Urinary bladder (tissue), 4 donors: ENCODE data around the gene SMC3. TPM values are rescaled to one million over a fixed set of nuclear protein-coding genes. Genes with fewer than 3 reads are reported as not detected.
"Not testable (repeated sequence)": the region's sequence is repeated elsewhere in the genome, so short reads cannot be mapped to it uniquely, and the experiment has no call there.

Experiments
- DNase-seq: peaks from one replicate; pipeline ENCODE4 v3.0.0-alpha.2; 2015; ENCODE audit errors: extremely low spot score
- H3K27ac ChIP-seq: one replicate; pipeline ENCODE4 v1.5.1; 2013; ENCODE audit warnings: low read depth, mild to moderate bottlenecking, moderate library complexity
- H3K36me3 ChIP-seq: one replicate; pipeline ENCODE4 v1.6.1; 2013; ENCODE audit warnings: mild to moderate bottlenecking, moderate library complexity; ENCODE audit not compliant: insufficient read depth
- H3K4me1 ChIP-seq: one replicate; pipeline ENCODE4 v1.6.1; 2013; ENCODE audit warnings: mild to moderate bottlenecking, moderate library complexity; ENCODE audit not compliant: insufficient read depth
- H3K4me3 ChIP-seq: one replicate; pipeline ENCODE4 v1.5.1; 2013; ENCODE audit warnings: low read depth, low read length
- WGBS: extraction: QIAGEN DNeasy Blood & Tissue Kit; methylation state at CpG from one replicate; pipeline ENCODE4 v1.1.7; 2013; 5-methylcytosine and 5-hydroxymethylcytosine counted together
- polyA plus RNA-seq: library from polyadenylated mRNA; stranded (reverse); fragments of 200-250 nt; gene quantifications from one replicate; pipeline ENCODE4 v1.2.3, GENCODE V29; 2013
- total RNA-seq: library from RNA; depleted of rRNA; stranded (reverse); fragments of >200 nt; gene quantifications from one replicate; pipeline ENCODE4 v1.2.3, GENCODE V29; 2014
- donor health status: healthy with polysubstance abuse.
- donor health status: healthy.

Gene SMC3
- total and polyA plus RNA-seq, 2 donors = 25.8 to 50.7 TPM

DNA sequence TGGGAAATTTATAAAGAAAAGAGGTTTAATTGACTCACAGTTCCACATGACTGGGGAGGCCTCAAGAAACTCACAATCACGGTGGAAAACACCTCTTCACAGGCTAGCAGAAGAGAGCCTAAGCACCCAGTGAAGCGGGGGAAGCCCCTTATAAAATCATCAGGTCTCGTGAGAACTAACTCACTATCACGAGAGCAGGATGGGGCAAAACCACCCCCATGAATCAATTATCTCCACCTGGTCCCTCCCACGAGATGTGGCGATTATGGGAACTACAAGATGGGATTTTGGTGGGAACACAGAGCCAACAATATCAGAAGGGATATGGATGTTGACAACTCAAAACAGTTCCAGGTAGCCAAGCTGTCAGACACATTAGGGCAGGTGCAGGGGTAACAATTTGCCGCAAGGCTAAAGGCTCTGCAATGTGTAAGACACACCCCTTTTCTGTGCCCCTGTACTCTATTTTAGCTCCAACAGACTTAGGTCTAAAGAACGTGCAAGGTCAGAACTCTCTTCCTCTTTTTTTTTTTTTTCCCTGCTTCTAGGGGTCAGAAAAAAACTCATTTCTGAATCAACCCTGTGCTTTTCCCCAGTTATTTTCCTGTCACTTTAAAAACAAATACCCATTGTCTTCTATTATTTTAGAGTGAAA lies 46.0 kb downstream of the SMC3 start:
- no peak overlapping the region for H3K4me3 ChIP-seq
- H3K4me1 ChIP-seq = no peaks in the 10 kb centered on the region
- DNase-seq = no peak
- H3K36me3 ChIP-seq = no peaks in the 10 kb centered on the region
- no peak overlapping the region for H3K27ac ChIP-seq
- WGBS = 81% methylated on average over 8 of the region's 8 CpGs

DNA sequence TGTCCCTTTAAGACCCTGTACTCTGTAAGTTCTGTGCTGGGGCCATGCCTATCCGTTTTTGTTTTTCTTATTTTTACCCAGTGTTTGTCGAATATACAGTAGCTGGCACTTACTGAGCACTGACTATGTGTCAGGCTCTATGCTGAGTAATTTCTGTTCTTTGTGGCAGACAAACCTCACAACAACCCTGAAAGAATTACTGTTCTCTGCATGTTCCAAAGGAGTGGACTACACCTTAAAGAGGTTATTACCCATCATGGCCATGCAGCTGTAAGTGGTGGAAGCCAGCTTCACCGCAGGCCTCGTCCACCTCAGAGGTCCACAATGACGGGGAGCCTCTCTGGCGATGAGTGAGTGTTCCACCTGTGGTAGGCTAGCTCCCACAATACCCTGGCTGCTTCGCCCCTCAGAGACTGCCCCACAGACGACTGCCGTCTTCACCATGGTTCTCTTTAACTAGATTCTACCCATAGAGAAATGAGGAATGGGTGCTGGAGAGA lies 46.6 kb downstream of the SMC3 start:
- WGBS = 90% methylated on average over 9 of the region's 9 CpGs
- Histone ChIP-seq H3K27ac (no peak overlapping the region), H3K4me3 (no peak overlapping the region), H3K4me1 (no peaks in the 10 kb centered on the region), H3K36me3 (no peaks in the 10 kb centered on the region)
- DNase-seq = no peak

DNA sequence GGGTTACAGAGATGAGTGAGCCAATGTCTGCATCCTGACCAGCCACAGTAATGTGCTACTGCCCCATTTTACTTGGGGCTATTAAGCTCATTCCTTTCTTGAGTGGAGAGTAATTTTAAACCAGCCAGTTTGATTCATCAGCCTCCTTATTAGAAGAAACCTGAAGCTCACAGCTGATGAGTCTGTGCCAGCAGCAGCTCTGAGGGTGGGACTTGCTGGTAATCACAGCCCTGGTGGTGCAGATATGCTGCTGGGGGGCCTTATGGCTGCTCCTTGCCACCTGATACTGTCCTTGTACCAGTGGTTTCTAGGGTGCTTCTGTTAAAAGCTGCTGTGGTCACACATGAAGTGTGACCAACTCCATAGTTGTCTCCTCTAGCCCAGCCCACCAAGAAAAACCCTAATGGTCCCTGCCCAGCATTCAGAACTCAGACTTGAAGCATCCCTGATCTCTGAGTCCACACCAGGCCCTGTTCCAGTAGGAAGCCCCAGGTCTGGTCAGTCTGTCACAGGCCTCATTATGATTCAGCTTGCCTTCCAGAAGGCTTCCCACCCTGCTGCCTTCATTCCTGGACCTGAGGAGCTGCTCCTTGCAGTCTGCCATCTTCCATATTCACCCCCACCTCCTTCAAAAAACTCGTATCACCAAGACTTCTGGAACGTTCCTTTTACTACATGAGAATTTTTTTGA lies 47.7 kb downstream of the SMC3 start:
- DNase-seq = no peak
- no peaks in the 10 kb centered on the region for H3K4me1 ChIP-seq
- no peaks in the 10 kb centered on the region for H3K36me3 ChIP-seq
- no peak overlapping the region for H3K4me3 ChIP-seq
- WGBS = 82% methylated on average over 2 of the region's 2 CpGs
- H3K27ac ChIP-seq = no peak overlapping the region

DNA sequence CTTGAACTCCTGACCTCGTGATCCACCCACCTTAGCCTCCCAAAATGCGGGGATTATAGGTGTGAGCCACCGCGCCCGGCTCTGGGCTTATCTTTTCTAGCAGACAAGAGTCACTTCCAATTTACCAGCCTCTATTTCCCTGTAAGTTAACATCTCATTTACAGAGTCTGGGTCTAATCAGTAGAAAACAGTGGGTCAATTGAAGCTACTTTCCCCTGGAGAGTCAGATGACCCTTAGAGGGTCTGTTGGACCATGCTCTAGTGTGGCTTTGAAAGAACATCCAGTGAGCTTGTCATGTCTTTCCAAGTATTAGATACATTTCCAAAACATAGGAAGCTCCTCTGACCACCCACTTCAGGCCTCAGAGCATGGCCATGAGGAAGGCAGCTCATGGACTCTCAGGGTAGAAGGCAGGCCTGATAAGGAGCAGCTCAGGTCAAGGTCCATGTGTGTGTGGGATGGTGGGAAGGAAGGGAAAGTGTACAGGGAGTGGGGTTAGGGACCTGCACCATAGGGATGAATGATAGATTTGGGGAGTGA lies 49.1 kb downstream of the SMC3 start:
- Histone ChIP-seq H3K36me3 (no peaks in the 10 kb centered on the region), H3K27ac (no peak overlapping the region), H3K4me1 (no peaks in the 10 kb centered on the region), H3K4me3 (no peak overlapping the region)
- 94% methylated on average over 5 of the region's 5 CpGs for WGBS
- DNase-seq = no peak

DNA sequence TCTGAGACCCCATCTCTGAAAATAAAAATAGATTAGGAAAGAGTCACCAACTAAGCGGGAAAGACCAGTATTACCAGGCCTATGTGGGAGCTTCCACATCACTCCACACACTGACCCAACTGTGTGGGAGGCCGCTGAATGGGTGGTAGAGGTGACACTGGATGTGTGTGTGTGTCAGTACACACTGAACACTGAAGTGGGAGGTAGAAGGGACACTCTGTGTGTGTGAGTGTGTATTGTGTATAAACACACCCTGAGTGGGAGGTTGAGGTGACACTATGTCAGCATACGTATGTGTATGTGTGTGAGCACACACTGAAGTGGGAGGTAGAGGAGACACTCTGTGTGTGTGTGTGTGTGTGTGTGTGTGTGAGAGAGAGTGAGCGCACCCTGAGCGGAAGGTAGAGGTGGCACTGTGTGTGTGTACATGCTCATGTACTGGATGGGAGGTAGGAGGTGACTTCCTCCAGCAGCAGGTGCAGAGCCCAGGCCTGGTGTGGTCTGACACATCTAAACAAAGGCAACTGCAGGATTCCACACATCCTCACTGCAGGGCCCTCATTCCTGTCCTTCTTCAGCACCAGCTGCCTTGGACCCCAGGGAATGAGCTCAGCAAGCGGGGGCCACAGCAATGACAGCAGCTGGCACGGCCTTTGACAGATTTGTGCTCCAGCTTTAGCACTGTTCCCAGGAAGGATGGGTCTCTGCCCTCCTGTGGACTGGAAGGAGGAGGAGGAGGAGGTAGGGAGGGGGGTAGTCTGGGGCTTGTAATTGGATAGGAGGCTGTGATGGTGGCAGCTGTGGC lies 50.1 kb downstream of the SMC3 start:
- DNase-seq = no peak
- WGBS = 97% methylated on average over 7 of the region's 7 CpGs
- H3K4me3 ChIP-seq = no peak overlapping the region
- no peaks in the 10 kb centered on the region for H3K4me1 ChIP-seq
- no peaks in the 10 kb centered on the region for H3K36me3 ChIP-seq
- H3K27ac ChIP-seq = no peak overlapping the region

DNA sequence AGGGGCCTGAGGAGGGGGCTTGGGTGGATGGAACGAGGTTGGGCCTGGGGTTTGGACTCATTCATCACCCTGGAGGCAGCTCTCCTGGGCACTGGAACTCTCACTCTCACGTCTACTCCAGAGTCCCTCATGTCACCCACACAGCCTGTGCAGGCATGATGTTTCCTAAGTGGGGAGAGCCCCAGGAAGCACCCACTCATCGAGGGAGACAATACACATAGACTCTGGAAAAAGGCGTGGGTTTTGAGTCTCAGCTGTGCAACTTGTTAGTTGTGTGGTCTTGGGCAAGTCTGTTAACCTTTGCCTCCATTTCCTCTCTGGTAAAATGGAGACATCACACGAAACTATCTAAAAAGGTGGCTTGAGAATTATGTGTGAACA lies 50.7 kb downstream of the SMC3 start:
- H3K4me3 ChIP-seq = no peak overlapping the region
- no peak overlapping the region for H3K27ac ChIP-seq
- WGBS = 82% methylated on average over 5 of the region's 5 CpGs
- H3K36me3 ChIP-seq = no peaks in the 10 kb centered on the region
- DNase-seq = no peak
- no peaks in the 10 kb centered on the region for H3K4me1 ChIP-seq

DNA sequence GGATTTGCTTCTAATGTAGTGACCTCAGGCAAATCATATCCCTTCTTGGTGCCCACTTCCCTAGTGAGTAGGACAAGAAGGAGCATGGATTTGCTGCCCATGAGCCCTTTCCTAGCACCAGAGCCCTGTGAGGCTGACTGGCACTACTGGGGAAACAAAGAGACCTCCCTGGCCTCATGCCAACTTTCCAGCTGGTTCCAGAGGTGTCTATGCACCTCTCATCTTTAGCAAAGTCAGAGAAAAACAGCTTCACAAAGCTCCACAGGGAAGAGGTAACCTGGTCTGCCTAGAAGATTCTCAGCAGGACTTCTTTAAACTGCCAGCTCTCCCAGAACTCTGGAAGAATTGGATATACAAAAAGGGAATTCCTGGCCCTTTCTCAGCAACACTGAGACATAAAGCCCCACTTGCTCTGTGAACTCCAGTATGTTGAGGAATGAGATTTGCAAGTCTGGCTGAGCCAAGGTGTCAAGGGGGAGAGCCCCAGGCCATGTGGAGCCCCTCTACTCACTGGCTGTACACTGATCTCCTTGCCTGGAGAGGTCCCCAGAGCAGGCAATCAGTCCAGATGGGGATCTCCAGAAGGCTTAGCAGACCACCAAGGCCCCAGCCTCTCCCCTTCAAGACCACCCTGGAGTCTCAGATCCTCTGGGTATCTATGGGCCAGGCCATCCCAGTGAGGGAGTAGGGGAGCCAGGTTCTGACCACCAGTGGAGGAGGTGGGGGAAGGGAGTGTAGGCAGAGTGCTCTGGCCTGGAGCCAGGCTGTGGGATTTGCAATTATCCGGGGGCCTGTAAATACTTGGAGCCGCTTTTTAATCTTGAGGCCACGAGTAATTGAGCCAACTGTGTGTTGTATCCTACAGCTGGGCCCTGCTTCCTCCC lies 52.3 kb downstream of the SMC3 start:
- no peak overlapping the region for H3K27ac ChIP-seq
- WGBS = 32% methylated on average over 3 of the region's 3 CpGs
- DNase-seq = no peak
- no peak overlapping the region for H3K4me3 ChIP-seq
- no peaks in the 10 kb centered on the region for H3K4me1 ChIP-seq
- no peaks in the 10 kb centered on the region for H3K36me3 ChIP-seq

DNA sequence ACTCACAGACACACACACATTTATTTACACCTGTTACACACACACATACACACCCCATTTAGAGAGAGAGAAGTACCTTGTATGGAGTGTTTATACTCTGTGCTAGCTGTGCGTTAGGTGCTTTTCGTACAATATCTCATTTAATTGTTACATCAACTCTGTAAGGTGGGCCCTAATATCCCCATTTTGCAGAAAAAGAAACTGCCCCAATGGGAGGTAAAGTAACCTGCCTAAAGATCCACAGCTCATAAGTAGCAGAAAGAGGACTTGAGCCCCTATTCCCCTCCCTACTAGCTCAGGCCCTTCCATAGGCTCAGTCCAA lies 52.9 kb downstream of the SMC3 start:
- Histone ChIP-seq H3K4me3 (no peak overlapping the region), H3K27ac (no peak overlapping the region), H3K4me1 (no peaks in the 10 kb centered on the region), H3K36me3 (no peaks in the 10 kb centered on the region)
- DNase-seq = no peak
- 94% methylated on average over 2 of the region's 2 CpGs for WGBS

DNA sequence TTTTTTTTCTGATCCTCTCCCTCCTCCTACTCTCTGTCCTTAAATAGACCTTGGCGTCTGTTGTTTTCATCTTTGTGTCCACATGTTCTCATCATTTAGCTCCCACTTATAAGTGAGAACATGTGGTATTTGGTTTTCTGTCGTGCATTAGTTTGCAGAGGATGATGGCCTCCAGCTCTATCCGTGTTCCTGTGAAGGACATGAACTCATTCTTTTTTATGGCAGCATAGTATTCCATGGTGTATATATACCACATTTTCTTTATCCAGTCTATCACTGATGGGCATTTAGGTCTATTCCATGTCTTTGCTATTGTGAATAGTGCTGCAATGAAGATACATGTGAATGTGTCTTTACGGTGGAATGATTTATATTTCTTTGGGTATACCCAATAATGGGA lies 55.8 kb downstream of the SMC3 start:
- H3K36me3 ChIP-seq, H3K4me1 ChIP-seq, H3K4me3 ChIP-seq, H3K27ac ChIP-seq, DNase-seq: not testable (repeated sequence)
- 70% methylated on average over 4 of the region's 4 CpGs for WGBS

DNA sequence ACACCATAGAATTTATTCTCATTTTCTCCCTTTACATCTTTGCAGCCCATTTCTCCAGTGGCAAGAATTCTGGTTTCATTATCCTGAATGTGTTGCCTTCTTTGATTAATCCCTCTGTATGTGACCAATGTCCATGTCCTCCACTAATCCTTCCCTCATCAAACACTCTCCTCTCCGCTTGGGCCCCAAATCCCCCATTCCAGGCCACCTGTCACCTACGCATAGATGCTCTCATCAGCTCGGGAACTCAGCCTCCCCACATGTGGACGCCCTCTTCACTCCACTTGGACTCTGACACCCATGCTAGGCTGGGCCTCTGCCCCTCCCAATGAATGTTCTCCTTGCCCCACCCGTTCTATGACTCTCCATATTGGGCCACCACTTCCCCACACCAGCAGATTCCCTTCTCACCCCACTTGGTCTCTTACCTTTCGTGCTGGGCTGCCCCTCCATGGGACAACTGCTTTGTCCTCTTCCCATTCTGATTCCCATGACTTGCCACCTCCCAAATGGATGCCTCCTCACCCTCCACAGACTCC lies 57.9 kb downstream of the SMC3 start:
- H3K36me3 ChIP-seq = no peaks in the 10 kb centered on the region
- WGBS = 92% methylated on average over 6 of the region's 6 CpGs
- DNase-seq = no peak

DNA sequence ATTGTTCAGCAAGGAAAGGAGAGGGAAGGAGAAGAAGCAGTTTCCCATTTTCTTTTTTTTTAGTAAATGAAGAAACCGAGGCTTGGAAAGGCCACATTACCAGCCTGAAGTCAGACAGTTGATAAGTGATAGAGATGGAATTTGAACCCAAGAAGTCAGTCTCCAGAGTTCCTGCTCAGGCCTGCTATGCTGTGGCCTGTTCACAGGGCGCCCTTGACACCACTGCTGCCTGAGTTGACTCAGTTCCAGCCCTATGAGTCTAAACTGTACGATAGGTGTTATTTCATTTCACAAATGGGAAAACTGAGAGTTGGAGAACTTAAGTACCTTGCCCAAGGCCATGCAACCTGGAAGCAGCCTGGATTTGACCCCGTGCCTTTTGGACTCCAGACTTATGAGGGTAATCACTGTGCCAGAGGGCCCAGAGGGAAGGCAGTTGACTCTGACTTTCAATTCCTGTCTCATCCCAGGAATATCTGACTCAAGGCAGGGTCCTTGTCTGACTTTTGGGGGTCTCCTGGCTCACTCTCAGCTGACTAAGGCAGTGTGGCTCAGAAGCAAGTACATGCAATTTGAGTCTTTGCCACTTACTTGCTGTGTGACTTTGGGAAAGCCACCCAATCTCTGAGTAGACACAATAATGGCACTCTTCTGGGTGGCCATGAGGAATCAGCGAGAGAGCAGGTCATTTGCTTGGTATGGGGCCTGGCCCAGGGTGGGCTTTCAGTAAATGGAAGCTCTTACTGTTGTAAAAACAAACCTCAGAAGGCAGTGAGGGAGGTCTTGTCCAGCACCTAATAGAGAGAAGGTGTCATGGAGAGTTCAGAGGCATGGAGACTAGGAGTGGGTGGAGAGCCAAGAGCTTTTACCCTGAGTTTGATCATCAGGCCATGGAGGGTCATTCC lies 58.7 kb downstream of the SMC3 start:
- H3K4me3 ChIP-seq = no peak overlapping the region
- WGBS = 90% methylated on average over 5 of the region's 5 CpGs
- no peaks in the 10 kb centered on the region for H3K36me3 ChIP-seq
- no peaks in the 10 kb centered on the region for H3K4me1 ChIP-seq
- no peak overlapping the region for H3K27ac ChIP-seq
- no peak for DNase-seq

More for the DNA sequence above, 57.9 kb downstream of the SMC3 start:
- H3K27ac ChIP-seq = no peak overlapping the region
- H3K4me1 ChIP-seq = no peaks in the 10 kb centered on the region
- no peak overlapping the region for H3K4me3 ChIP-seq

DNA sequence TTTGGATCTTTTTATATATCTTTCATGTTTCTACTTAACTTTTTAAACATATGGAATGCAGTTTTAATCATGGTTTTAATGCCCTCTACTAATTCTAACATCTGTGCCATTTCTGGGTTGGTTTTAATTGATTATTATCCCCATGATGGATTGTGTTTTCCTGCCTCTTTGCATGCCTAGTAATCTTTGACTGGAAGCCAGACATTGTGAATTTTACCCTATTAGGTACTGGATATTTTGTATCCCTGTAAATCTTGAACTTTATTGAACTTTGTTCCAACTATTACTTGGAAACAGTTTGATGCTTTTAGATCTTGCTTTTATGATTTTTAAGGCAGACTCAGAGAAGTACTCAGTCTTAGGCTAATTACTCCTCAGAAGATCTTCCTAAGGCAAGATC lies 60.7 kb downstream of the SMC3 start:
- H3K4me3 ChIP-seq = no peak overlapping the region
- no peaks in the 10 kb centered on the region for H3K4me1 ChIP-seq
- no peak for DNase-seq
- H3K27ac ChIP-seq = no peak overlapping the region
- no peaks in the 10 kb centered on the region for H3K36me3 ChIP-seq
